GM23338 (cell line): ENCODE results near the gene ATP5F1B. TPM values are rescaled to one million over a fixed set of nuclear protein-coding genes. Genes with fewer than 3 reads are reported as not detected.

Experiments
- ATAC-seq: fragments of 200-7000 bp; cut with Tn5 transposase; 3 replicates; pipeline ENCODE4 v1.9.1; 2020
- DNase-seq: peaks from one replicate; pipeline ENCODE4 v3.0.0-alpha.2; 2015; ENCODE audit warnings: low spot score
- H2AFZ ChIP-seq: fragments of 200-600 bp; sonication (generic); 2 replicates; pipeline ENCODE4 v1.8.0; 2016; ENCODE audit warnings: antibody characterized with exemption, mild to moderate bottlenecking, moderate library complexity
- H3F3A ChIP-seq: fragments of 200-600 bp; sonication (generic); replicated peaks from 2 replicates; pipeline ENCODE4 v1.8.0; 2017; ENCODE audit warnings: antibody characterized with exemption, mixed run types, low read depth
- H3K27ac ChIP-seq: fragments of 200-600 bp; sonication (generic); 2 replicates; pipeline ENCODE4 v1.6.1; 2016; ENCODE audit warnings: low read depth
- H3K27me3 ChIP-seq: fragments of 200-600 bp; sonication (generic); 2 replicates; pipeline ENCODE4 v1.8.0; 2016; ENCODE audit warnings: mild to moderate bottlenecking, mixed run types, moderate library complexity; ENCODE audit not compliant: insufficient read depth
- H3K36me3 ChIP-seq: fragments of 200-600 bp; sonication (generic); 2 replicates; pipeline ENCODE4 v1.8.0; 2016; ENCODE audit warnings: mild to moderate bottlenecking; ENCODE audit not compliant: insufficient read depth
- H3K4me1 ChIP-seq: fragments of 200-600 bp; sonication (generic); 2 replicates; pipeline ENCODE4 v1.8.0; 2016; ENCODE audit warnings: mild to moderate bottlenecking, moderate library complexity; ENCODE audit not compliant: insufficient read depth
- H3K4me2 ChIP-seq: fragments of 200-600 bp; sonication (generic); 2 replicates; pipeline ENCODE4 v1.7.1; 2017; ENCODE audit warnings: mixed run types
- H3K4me3 ChIP-seq: fragments of 200-600 bp; sonication (generic); 2 replicates; pipeline ENCODE4 v1.6.1; 2016; ENCODE audit warnings: mixed run types
- H3K79me2 ChIP-seq: fragments of 200-600 bp; sonication (generic); replicated peaks from 2 replicates; pipeline ENCODE4 v1.8.0; 2017; ENCODE audit warnings: mild to moderate bottlenecking; ENCODE audit not compliant: insufficient read depth
- H3K9me2 ChIP-seq: fragments of 200-600 bp; sonication (generic); 2 replicates; pipeline ENCODE4 v1.8.0; 2017; ENCODE audit not compliant: insufficient read depth
- H4K20me1 ChIP-seq: fragments of 200-600 bp; sonication (generic); replicated peaks from 2 replicates; pipeline ENCODE4 v1.8.0; 2017; ENCODE audit warnings: mild to moderate bottlenecking; ENCODE audit not compliant: insufficient read depth
- H3K27ac Mint-ChIP-seq: 2 replicates; pipeline ENCODE4 v1.8.0; 2020; ENCODE audit warnings: inconsistent platforms, mild to moderate bottlenecking, moderate library complexity, mixed read lengths
- H3K27me3 Mint-ChIP-seq: 3 replicates; pipeline ENCODE4 v1.8.0; 2022; ENCODE audit warnings: low read depth, mild to moderate bottlenecking, moderate library complexity, mixed read lengths, inconsistent platforms; ENCODE audit not compliant: insufficient read depth, poor library complexity
- H3K36me3 Mint-ChIP-seq: 3 replicates; pipeline ENCODE4 v1.8.0; 2021; ENCODE audit warnings: low read depth, mild to moderate bottlenecking, inconsistent platforms, moderate library complexity, mixed read lengths
- H3K4me1 Mint-ChIP-seq: 3 replicates; pipeline ENCODE4 v1.8.0; 2020; ENCODE audit warnings: mild to moderate bottlenecking, inconsistent platforms, mixed read lengths
- H3K4me3 Mint-ChIP-seq: 3 replicates; pipeline ENCODE4 v1.8.0; 2021; ENCODE audit warnings: moderate library complexity, mild to moderate bottlenecking, inconsistent platforms, mixed read lengths
- H3K9me3 Mint-ChIP-seq: 3 replicates; pipeline ENCODE4 v1.8.0; 2020; ENCODE audit warnings: moderate library complexity, mild to moderate bottlenecking, inconsistent platforms, mixed read lengths
- CTCF ChIP-seq, 2 experiments: fragments of 200-600 bp in 1 of 2; sonication (generic) in 1 of 2; conservative IDR thresholded peaks; 2 replicates each; pipeline versions ENCODE4 v1.5.1 to v1.6.1; 2016 to 2017; ENCODE audit warnings: antibody characterized with exemption in 2 of 2, low read depth in 2 of 2, mild to moderate bottlenecking in 2 of 2, moderate library complexity in 1 of 2
- ETS1 ChIP-seq: IDR thresholded peaks from 2 replicates; pipeline ENCODE4 v1.6.1; 2016; ENCODE audit warnings: antibody characterized with exemption
- EZH2 ChIP-seq: fragments of 200-600 bp; sonication (generic); IDR thresholded peaks from one replicate; pipeline ENCODE4 v1.8.0; 2017; ENCODE audit warnings: antibody characterized with exemption, mild to moderate bottlenecking, low read depth; ENCODE audit not compliant: unreplicated experiment
- EZH2phosphoT487 ChIP-seq: fragments of 200-600 bp; sonication (generic); IDR thresholded peaks from one replicate; pipeline ENCODE4 v1.8.1; 2018; ENCODE audit warnings: antibody characterized with exemption; ENCODE audit not compliant: unreplicated experiment
- JUNB ChIP-seq: IDR thresholded peaks from one replicate; pipeline ENCODE4 v1.6.1; 2016; ENCODE audit warnings: antibody characterized with exemption; ENCODE audit not compliant: unreplicated experiment
- REST ChIP-seq: IDR thresholded peaks from one replicate; pipeline ENCODE4 v1.6.1; 2018; ENCODE audit warnings: antibody characterized with exemption; ENCODE audit not compliant: unreplicated experiment
- STAT1 ChIP-seq: IDR thresholded peaks from one replicate; pipeline ENCODE4 v1.6.1; 2016; ENCODE audit warnings: antibody characterized with exemption; ENCODE audit not compliant: unreplicated experiment
- ZNF114 ChIP-seq: fragments of 250-450 bp; sonication (Bioruptor Pico); IDR thresholded peaks from 2 replicates; pipeline ENCODE4 v1.5.0; 2020; ENCODE audit warnings: mild to moderate bottlenecking, moderate library complexity
- ZNF462 ChIP-seq: fragments of 250-450 bp; sonication (Bioruptor Pico); IDR thresholded peaks from 2 replicates; pipeline ENCODE4 v1.5.0; 2020; ENCODE audit warnings: mild to moderate bottlenecking, moderate library complexity
- polyA plus RNA-seq: library from polyadenylated mRNA; unstranded; fragments of >200 nt; fragmentation: Nextera tagmentation; extraction: Ambion mirVana; gene quantifications from 2 replicates; pipeline ENCODE4 v1.2.1, GENCODE V29; 2016
- total RNA-seq: library from RNA; depleted of rRNA; stranded (reverse); fragments of >200 nt; shearing (Covaris generic); gene quantifications from 2 replicates; pipeline ENCODE4 v1.2.3, GENCODE V29; 2014

ATP5F1B gene
- total and polyA plus RNA-seq, 2 experiments from 2014 or later: 763 to 956 TPM

- TF ChIP-seq ZNF462 (CRISPR knock-in tag): no peak
- no peak for TF ChIP-seq EZH2phosphoT487
- no peak for TF ChIP-seq ZNF114 (CRISPR knock-in tag)
- TF ChIP-seq CTCF (conservative IDR thresholded peaks at IDR 0.05; ENCODE audit: low read depth in 2 of 2): no peak
- no peak for TF ChIP-seq ETS1
These were observed 31.2 kb downstream of the ATP5F1B start (continued) for GRCh38 chr12:56614627-56615026.

- H3F3A ChIP-seq: peaks cover 9% of the 10 kb centered on the region
- Mint-ChIP-seq H3K27ac (no peak overlapping the region), H3K4me3 (no peak overlapping the region), H3K9me3 (no peaks in the 10 kb centered on the region), H3K4me1 (no peaks in the 10 kb centered on the region), H3K36me3 (peaks cover 91% of the 10 kb centered on the region), H3K27me3 (peaks cover 3% of the 10 kb centered on the region)
- H2AFZ ChIP-seq: no peak overlapping the region
- H3K36me3 ChIP-seq: peaks cover 72% of the 10 kb centered on the region
- DNase-seq: no peak
- H3K4me3 ChIP-seq: no peak overlapping the region
- H3K27me3 ChIP-seq: no peaks in the 10 kb centered on the region
- H3K79me2 ChIP-seq: no peaks in the 10 kb centered on the region
- H3K27ac ChIP-seq: no peak overlapping the region
- H4K20me1 ChIP-seq: peaks cover 4% of the 10 kb centered on the region
- H3K4me2 ChIP-seq: no peak overlapping the region
- H3K4me1 ChIP-seq: no peaks in the 10 kb centered on the region
- no peaks in the 10 kb centered on the region for H3K9me2 ChIP-seq
- no peak for ATAC-seq
- TF ChIP-seq REST (no peak), CTCF (conservative IDR thresholded peaks at IDR 0.05; ENCODE audit: low read depth in 2 of 2) (no peak), EZH2phosphoT487 (no peak), JUNB (no peak), STAT1 (no peak), EZH2 (no peak)
These were observed 41.4 kb downstream of the ATP5F1B start for GRCh38 chr12:56604355-56604754.
